Adipocyte (in vitro differentiated cells): ENCODE results near the gene WDR74.
A peak's percentile ranks its signal among the peaks of the same experiment; 100 is the strongest.

Source experiments
- DNase-seq: peaks from one replicate; pipeline ENCODE4 v3.0.0-alpha.2; 2015; ENCODE audit warnings: low read depth
- H3K27me3 ChIP-seq: replicated peaks from 2 replicates; pipeline ENCODE4 v1.7.0; 2013; ENCODE audit warnings: mild to moderate bottlenecking, low read length, moderate library complexity; ENCODE audit not compliant: control insufficient read depth, insufficient read depth
- H3K36me3 ChIP-seq: 2 replicates; pipeline ENCODE4 v1.7.0; 2013; ENCODE audit warnings: low read length, mild to moderate bottlenecking, moderate library complexity; ENCODE audit not compliant: control insufficient read depth, insufficient read depth, severe bottlenecking
- H3K4me1 ChIP-seq: 2 replicates; pipeline ENCODE4 v1.7.0; 2013; ENCODE audit warnings: mild to moderate bottlenecking, low read length, moderate library complexity; ENCODE audit not compliant: control insufficient read depth, insufficient read depth
- H3K4me3 ChIP-seq: 2 replicates; pipeline ENCODE4 v1.7.0; 2013; ENCODE audit warnings: mild to moderate bottlenecking, low read length, moderate library complexity
- H3K9ac ChIP-seq: 2 replicates; pipeline ENCODE4 v1.7.0; 2013; ENCODE audit warnings: mild to moderate bottlenecking, low read length, moderate library complexity
- H3K9me3 ChIP-seq: 2 replicates; pipeline ENCODE4 v1.7.0; 2013; ENCODE audit warnings: mild to moderate bottlenecking, low read length, moderate library complexity; ENCODE audit not compliant: control insufficient read depth

Gene WDR74

DNA sequence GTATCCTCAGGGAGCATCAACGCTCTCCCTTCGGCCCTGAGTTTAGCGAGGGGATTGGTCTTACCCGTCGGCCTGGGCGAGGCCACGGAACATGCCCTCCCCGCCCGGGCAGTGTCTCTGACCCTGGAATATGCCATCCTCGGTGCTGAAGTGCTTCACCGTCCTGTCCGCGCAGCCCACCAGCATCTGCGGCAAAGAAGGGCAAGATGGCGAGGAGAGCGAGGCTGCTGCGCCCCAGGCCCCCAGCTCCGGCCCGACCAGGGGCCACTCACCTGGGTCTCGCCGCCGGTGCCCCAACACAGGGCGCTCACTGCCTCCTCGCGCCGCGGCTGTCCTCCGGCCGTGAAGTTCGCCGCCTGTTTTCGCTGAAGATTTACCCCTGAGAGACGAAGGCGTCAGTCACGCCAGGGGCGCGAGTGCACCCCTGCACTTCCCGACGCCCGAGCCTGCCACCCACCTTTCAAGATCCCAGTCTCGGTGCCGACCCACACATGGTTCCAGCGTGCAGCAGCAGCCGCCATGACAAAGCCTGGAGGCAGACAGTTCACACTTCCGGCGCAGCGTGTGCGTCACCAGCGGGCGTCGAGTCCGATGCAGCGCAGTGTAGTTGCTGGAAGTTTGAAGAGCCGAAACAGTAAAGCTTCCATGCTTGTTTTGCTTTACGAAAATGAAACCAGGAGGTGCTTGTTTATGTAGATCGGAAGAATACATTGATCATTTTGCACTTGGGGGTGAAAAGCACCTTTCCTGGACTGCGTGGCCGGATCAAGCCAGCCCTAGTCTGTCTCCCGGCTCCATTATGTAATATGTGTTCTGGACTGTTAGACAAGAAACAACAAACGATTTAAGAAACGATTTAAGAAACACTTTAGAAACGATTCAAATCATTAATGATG, at the start of gene WDR74:
TSS of gene WDR74 (minus strand) at position 541 of the 896 bp plus-strand sequence. CDS start at position 521, 20 bp downstream.
- Histone ChIP-seq H3K9ac (peak within 1 kb of the TSS; percentile 92), H3K4me1 (peaks cover 15% of the 10 kb centered on the region), H3K36me3 (peaks cover 25% of the 10 kb centered on the region), H3K4me3 (peak within 1 kb of the TSS; percentile 90), H3K9me3 (no peaks in the 10 kb centered on the region), H3K27me3 (no peaks in the 10 kb centered on the region)
- peak; percentile 98 for DNase-seq

DNA sequence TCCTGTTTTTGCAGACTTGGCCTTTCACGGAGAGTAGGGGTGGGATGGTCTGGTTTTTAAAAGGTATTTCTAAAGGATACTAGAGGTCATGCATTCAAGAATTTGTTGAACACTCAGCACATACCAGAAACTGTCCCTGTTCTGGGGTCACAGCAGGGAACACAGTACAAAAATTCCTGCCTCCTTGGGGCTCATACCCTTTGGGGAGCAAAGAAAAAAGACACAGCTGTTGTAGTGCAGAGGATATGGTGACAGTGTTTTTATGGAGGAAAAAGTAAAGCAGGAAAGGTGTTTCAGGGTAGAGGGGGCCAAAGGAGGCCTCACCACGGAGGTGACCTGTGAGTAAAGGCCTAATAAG, 49.7 kb upstream of the WDR74 start:
- H3K4me1 ChIP-seq, result peaks cover 51% of the 10 kb centered on the region
- peak overlapping the region; percentile 16 for H3K9ac ChIP-seq
- no peak overlapping the region for H3K4me3 ChIP-seq
- peaks cover 55% of the 10 kb centered on the region for H3K36me3 ChIP-seq
- DNase-seq, result no peak
- H3K27me3 ChIP-seq, result no peaks in the 10 kb centered on the region
- no peaks in the 10 kb centered on the region for H3K9me3 ChIP-seq

GRCh38 chr11:62888406-62888805, 49.0 kb upstream of the WDR74 start:
- peaks cover 58% of the 10 kb centered on the region for H3K4me1 ChIP-seq

DNA sequence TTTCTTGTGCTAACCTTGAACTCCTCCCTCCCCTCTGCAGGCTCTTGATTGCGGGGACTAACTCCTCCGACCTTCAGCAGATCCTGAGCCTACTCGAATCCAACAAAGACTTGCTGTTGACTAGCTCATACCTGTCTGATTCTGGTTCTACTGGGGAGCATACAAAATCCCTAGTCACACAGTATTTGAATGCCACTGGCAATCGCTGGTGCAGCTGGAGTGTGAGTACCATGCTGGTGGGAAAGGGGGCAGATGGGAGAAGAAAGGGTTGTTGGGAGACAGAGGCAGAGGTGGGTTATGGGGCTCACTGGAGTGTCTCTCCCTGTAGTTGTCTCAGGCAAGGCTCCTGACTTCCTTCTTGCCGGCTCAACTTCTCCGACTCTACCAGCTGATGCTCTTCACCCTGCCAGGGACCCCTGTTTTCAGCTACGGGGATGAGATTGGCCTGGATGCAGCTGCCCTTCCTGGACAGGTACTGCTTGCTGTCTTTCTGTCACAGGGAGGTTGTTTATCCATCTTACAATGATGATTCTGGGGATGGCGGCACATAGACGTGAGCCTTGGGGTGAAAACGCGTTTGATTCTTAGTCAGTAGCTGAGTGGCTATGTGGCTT, 45.9 kb upstream of the WDR74 start:
- H3K9ac ChIP-seq, result peak overlapping the region; percentile 24
- no peaks in the 10 kb centered on the region for H3K27me3 ChIP-seq
- no peaks in the 10 kb centered on the region for H3K9me3 ChIP-seq
- peak overlapping the region; percentile 40 for H3K4me3 ChIP-seq
- peaks cover 67% of the 10 kb centered on the region for H3K4me1 ChIP-seq
- peaks cover 77% of the 10 kb centered on the region for H3K36me3 ChIP-seq
- no peak for DNase-seq

More at GRCh38 chr11:62888406-62888805, 49.0 kb upstream of the WDR74 start:
- Histone ChIP-seq H3K9ac (peak overlapping the region; percentile 16), H3K4me3 (no peak overlapping the region), H3K27me3 (no peaks in the 10 kb centered on the region), H3K9me3 (no peaks in the 10 kb centered on the region), H3K36me3 (peaks cover 62% of the 10 kb centered on the region)
- no peak for DNase-seq

DNA sequence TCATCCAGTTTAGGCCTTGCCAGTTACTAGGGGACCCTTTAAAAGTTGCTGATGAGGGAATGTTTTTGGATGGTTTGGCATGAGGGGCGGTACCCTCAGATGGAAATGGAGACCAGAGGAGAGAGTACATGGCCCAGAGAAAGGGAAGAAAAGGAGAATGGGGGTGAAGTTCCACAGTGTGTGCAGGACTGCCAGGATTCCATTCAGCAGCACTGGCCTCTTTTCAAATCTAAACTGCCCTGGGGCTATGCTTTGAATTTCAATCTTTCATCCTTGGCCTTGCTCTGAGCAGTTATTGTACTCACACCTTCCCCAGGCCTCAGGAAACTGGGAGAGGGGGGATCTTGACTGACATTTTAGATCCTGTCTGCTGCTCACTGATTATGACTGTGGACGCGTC, 44.3 kb upstream of the WDR74 start:
- Histone ChIP-seq H3K4me3 (peak overlapping the region; percentile 99), H3K9me3 (no peaks in the 10 kb centered on the region), H3K27me3 (no peaks in the 10 kb centered on the region), H3K9ac (peak overlapping the region; percentile 100), H3K36me3 (peaks cover 67% of the 10 kb centered on the region), H3K4me1 (peaks cover 67% of the 10 kb centered on the region)
- peak; percentile 56 for DNase-seq

GRCh38 chr11:62882788-62883501, 43.6 kb upstream of the WDR74 start:
- Histone ChIP-seq H3K9me3 (no peaks in the 10 kb centered on the region), H3K27me3 (no peaks in the 10 kb centered on the region), H3K4me1 (peaks cover 59% of the 10 kb centered on the region), H3K9ac (peak overlapping the region; percentile 100), H3K36me3 (peaks cover 60% of the 10 kb centered on the region), H3K4me3 (peak overlapping the region; percentile 99)
- peak; percentile 21 for DNase-seq

DNA sequence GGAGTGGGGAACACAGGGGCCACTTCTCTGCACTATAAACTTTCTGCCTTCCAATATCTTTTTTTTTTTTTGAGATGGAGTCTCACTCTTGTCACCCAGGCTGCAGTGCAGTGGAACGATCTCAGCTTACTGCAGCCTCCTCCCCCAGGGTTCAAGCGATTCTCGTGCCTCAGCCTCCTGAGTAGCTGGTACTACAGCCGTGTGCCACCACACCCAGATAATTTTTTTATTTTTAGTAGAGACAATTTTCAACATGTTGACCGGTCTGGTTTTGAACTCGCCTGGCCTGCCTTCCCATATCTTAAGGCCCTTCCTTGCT, 43.0 kb upstream of the WDR74 start:
- no peaks in the 10 kb centered on the region for H3K27me3 ChIP-seq
- H3K4me1 ChIP-seq, result peaks cover 55% of the 10 kb centered on the region
- peak overlapping the region; percentile 99 for H3K4me3 ChIP-seq
- peaks cover 54% of the 10 kb centered on the region for H3K36me3 ChIP-seq
- DNase-seq, result no peak
- no peaks in the 10 kb centered on the region for H3K9me3 ChIP-seq
- H3K9ac ChIP-seq, result peak overlapping the region; percentile 100

DNA sequence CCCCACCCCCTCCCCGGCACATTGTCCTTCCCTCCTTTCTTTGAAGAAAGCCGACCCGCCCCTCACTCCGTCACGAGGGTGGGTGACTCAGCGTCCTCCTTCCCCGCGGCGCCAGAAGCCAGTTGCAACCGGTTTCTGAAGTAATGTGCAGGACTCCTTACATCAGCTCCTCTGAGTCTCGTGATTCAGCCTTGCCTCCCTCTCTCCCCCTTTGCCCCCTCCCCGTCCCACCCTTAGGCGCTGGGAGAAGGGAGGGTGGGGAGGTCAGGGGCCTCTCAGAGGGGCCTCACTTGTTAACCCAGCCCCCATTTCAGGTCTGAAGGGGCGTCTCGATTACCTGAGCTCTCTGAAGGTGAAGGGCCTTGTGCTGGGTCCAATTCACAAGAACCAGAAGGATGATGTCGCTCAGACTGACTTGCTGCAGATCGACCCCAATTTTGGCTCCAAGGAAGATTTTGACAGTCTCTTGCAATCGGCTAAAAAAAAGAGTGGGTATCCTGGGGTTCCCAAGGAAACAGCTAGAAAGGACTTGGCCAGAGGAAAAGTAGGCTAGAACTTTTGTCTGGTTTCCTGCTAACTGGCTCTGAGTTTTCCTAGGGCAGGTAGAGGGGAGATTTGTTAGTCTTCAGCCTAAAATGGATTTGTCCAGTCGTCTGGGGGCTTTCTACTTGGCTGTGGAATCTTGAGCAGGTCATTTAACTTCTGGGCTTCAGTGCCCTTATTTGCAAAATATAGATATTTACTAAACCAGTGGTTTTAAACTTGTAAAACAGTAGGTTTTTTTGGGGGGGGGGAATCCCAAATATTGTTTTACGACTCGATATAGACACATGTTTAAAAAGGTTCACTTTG, 42.4 kb upstream of the WDR74 start:
- Histone ChIP-seq H3K9ac (peak overlapping the region; percentile 100), H3K27me3 (no peaks in the 10 kb centered on the region), H3K4me1 (peaks cover 50% of the 10 kb centered on the region), H3K9me3 (no peaks in the 10 kb centered on the region), H3K36me3 (peaks cover 49% of the 10 kb centered on the region), H3K4me3 (peak overlapping the region; percentile 99)
- DNase-seq, result peak; percentile 99

- Histone ChIP-seq H3K4me3 (peak within 1 kb of the TSS; percentile 99), H3K36me3 (peaks cover 40% of the 10 kb centered on the region), H3K27me3 (no peaks in the 10 kb centered on the region), H3K9ac (peak within 1 kb of the TSS; percentile 100), H3K9me3 (no peaks in the 10 kb centered on the region), H3K4me1 (peaks cover 44% of the 10 kb centered on the region)
- peak; percentile 93 for DNase-seq
Observed at GRCh38 chr11:62880803-62881578, 41.6 kb upstream of the WDR74 start, which contains the start of gene SLC3A2. TSS of gene SLC3A2 (plus strand) at chr11:62880896. CDS start at chr11:62881024, 128 bp downstream.

- Histone ChIP-seq H3K9ac (peak overlapping the region; percentile 100), H3K4me1 (peaks cover 39% of the 10 kb centered on the region), H3K27me3 (no peaks in the 10 kb centered on the region), H3K4me3 (peak overlapping the region; percentile 99), H3K36me3 (peaks cover 34% of the 10 kb centered on the region), H3K9me3 (no peaks in the 10 kb centered on the region)
- DNase-seq, result peak; percentile 80
Observed at GRCh38 chr11:62880231-62880802, 40.9 kb upstream of the WDR74 start.
